ENCODE data around the gene VAV2.
"Not testable (repeated sequence)": the region's sequence is repeated elsewhere in the genome, so short reads cannot be mapped to it uniquely, and the experiment has no call there.

The VAV2 gene

GRCh38 chr9:133760713-133761290 is 231.3 kb downstream of the VAV2 start:
- no peak for DNase-seq

GRCh38 chr9:133759946-133760345 is 232.2 kb downstream of the VAV2 start:
- no peak for DNase-seq

- DNase-seq: no peak
Measured at GRCh38 chr9:133759146-133759900, 232.8 kb downstream of the VAV2 start.

GRCh38 chr9:133758228-133758627 is 233.9 kb downstream of the VAV2 start:
- DNase-seq: no peak

DNA sequence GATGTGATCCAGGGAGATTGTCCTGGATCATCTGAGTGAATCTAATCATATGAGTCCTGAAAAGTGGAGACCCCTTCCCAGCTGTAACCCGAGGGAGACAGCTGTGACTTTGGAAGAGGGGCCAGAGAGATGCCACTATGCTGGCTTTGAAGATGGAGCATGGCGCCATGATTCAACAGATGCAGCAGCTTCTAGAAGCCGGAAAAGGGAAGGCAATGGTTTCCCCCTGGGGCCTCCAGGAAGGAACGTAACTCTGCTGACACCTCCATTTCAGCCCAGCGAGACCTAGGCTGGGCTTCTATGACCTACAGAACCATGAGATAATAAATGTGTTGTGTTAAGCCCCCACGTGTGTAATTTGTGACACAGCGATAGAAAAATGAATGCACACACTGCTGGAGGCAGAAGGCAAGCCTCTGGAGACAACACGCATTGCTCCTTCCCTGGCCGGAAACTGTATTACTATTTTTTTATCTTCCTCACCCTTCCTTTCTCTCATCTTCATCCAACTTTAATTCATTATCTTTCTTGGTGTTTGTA is 237.4 kb downstream of the VAV2 start:
- no peak for DNase-seq

- DNase-seq: no peak
Measured at GRCh38 chr9:133754187-133754586, 237.9 kb downstream of the VAV2 start.

- no peak for DNase-seq
Measured at GRCh38 chr9:133752739-133753446, 239.2 kb downstream of the VAV2 start.

- no peak for DNase-seq
Measured at GRCh38 chr9:133750982-133751649, 241.0 kb downstream of the VAV2 start.

GRCh38 chr9:133747309-133747708 is 244.8 kb downstream of the VAV2 start:
- no peak for DNase-seq

GRCh38 chr9:133744528-133744927 is 247.6 kb downstream of the VAV2 start:
- DNase-seq: not testable (repeated sequence)

GRCh38 chr9:133742849-133743444 is 249.2 kb downstream of the VAV2 start:
- DNase-seq: peak; percentile 58 to 77

DNA sequence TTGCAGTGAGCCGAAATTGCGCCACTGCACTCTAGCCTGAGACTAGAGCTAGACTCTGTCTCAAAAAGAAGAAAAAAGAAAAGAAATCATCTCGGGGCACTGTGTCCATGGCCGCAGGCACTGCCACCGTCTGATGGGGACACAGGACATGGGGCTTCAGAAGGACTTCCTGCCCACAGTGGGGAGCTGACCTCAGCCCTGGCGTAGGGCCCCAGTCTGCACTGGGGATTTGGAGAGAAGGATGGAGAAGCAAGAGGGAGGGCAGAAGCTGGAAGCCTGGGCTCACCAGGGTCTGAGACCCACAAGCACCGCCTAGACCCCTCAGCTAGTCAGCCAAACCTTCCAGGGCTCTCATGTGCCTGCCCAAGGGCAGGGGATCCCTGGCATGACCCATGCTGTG is 249.9 kb downstream of the VAV2 start:
- no peak for DNase-seq

DNA sequence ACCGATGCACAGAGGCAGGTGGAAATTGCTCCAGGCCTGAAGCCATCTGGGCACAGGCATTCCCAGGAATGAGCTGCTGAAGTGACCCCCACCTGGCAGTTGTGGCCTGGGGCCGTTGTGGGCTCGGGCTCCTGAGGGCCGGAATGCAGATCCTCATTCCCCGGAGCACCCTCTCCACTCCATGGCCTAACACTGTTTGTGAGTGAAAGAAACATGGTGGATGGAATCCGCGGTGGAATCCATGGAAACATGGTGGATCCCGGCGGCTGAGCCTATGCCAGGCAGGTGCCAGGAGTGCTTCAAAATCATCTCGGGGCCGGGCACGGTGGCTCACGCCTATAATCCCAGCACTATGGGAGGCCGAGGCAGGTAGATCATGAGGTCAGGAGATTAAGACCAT is 250.4 kb downstream of the VAV2 start:
- no peak for DNase-seq

DNA sequence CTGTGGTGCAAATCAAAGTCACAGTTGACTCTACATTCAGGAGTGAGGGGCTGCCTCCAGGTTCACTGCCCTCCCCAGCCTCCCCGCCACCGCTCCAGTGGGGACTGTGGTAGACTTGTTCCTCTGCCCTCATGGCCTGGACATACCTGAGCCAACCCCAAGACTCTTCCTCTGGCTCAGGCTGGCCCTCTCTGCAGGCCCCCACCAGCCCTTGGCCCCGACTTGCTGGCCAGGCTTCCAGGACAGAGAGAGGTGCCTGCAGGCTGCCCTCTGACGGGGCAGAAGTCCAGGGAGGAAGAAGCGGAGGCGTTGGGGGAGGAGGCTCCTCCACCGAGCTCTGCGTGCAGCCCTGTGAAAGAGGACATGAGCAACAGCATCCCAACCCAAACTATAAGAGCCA is 251.2 kb downstream of the VAV2 start:
- DNase-seq: no peak

GRCh38 chr9:133739408-133740280 is 252.5 kb downstream of the VAV2 start:
- DNase-seq: no peak

GRCh38 chr9:133738640-133739225 is 253.4 kb downstream of the VAV2 start:
- DNase-seq: no peak

DNA sequence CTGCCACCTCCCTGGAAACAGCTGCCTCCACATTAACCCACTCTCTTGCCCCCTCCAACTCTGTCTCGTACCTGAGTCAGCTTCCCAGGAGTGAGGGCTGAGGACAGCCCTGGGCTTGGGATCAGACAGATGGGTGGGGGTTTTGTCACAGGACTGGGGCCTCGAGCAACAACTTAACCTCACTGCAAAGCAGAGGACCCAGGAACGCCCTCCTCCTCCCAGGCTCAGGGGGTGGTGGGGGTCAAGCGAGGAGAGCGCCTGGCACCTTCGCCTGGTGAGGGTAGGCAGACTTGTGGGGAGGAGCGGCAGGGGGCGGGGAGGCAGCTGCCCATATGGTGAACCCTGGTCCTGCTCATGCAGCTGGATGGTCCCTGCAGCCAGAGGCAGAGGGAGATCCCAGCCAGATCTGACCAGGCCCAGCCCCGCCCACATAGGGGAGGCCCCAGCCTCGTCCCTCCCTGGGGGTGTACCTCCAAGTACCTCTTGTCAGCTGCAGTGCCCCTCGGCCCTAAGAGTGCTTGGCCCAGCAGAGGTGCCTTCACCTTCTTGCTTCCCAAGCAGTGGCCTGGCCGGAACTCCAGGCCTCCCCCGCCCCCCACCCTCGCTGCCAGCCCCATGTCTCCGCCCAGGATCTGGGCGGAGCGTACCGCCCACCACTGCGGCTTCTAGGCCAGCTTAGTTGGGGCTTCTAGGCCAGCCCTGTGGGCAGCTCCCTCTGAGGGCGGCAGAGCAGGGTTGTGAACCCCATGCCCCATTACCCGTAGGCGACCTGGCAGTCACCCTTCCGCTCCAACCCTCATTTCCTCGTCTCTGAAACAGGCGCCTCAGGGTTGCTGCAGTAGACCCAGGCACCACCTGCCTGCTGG is 254.1 kb downstream of the VAV2 start, which contains the start of gene SARDH:
Gene SARDH, minus strand, starts transcription at position 579 of the 866 bp plus-strand sequence. CDS start 4,179 bp downstream, outside the sequence.
- peak; percentile 15 to 23 for DNase-seq

DNA sequence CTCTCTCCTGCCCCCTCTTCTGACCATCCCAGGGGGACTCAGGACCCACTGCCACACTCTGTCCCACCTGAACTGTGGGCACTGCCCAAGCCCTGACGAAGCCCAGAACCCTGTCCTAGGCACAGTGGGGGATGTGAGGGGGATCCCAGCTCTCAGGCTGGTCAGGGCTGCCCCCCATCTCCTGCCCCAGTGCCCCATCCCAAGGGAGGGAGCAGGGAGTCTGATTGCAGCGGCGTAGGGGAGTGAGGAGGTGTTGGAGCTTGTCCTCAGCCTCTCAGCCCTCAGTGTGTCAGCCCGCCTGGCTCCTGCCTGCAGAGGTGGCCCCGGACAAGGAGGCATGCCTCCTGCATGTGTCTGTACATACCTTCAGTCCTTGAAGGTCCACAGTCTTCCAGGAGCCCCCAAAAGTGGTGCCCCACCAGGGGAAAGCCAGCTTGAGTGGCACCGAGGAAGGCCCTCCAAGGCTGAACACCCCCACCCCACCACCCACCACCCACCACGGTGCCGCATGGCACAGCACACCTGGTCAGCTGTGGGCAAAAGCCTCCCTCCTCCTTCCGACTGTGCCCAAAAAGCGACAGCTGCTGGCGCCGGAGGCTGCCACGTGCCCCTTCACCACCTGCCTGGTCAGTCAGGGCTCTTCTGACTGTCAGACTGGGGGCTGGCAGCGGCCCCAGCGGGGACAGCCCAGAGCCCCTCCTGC is 254.9 kb downstream of the VAV2 start:
- no peak for DNase-seq

GRCh38 chr9:133735931-133736330 is 256.2 kb downstream of the VAV2 start:
- no peak for DNase-seq

- no peak for DNase-seq
Measured at GRCh38 chr9:133735415-133735775, 256.7 kb downstream of the VAV2 start.
